ENCODE results near the gene ZFP92. TPM values are rescaled to one million over a fixed set of nuclear protein-coding genes. Genes with fewer than 3 reads are reported as not detected.

The ZFP92 gene
- total RNA-seq (1 to 10 TPM in 1 of 4 donors, under 1 TPM in 3; 0.57 to 1.6 (median 0.77) TPM), polyA plus RNA-seq (0.32 TPM)
- long read RNA-seq, donor 1, partial matches to known transcripts: 3 of 3 reads
- long read RNA-seq, donor 1, other reads (novel, unspliced or antisense): 0 of 3 reads
- long read RNA-seq, donor 2: 0 reads
- long read RNA-seq, donor 3, partial matches to known transcripts: 0 of 2 reads
- long read RNA-seq, donor 3, other reads (novel, unspliced or antisense): 2 of 2 reads
- long read RNA-seq, donor 4: 0 reads

DNA sequence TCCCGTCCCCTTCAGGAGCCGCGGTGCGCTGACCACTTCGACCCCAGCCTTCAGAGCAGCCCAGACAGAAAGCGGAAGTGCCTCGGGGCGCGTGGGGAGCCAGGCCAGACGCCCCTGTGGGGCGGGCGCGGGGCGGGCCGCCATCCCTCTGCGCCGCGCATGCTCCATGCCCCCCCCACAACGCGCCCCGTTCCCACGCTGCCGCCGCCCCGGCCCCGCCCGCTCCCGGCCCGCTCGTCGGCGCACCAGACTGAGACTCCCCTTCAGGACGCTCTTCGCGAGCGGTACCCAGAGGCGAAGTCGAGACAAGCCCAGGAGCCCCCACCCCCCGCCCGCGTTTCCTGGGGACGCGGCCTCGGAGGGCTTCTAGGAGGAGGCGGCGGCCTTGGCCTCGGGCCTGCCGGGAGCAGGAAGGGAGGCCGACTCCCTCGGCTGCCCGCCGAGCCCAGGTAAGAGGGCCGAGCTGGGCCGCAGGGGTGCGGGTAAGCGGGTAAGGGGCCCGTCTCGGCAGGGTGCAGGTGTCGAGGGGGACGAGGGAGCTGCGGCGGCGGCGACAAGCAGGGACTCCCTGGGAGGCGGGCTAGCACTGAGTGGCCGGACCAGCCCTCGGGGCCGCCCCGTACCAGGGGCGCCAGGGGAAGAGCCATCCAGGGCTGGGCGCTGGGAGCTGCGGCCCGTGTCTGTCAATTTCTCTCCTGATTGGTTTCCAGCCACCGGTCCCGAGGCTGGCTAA, at the start of gene ZFP92:
TSS of gene ZFP92 (plus strand) at position 218 of the 733 bp plus-strand sequence. CDS start 6,851 bp downstream, outside the sequence.
- Histone ChIP-seq H3K27me3 (ENCODE audit: control insufficient read depth, insufficient read depth) (no peaks in the 10 kb centered on the region), H3K9me3 (ENCODE audit: control insufficient read depth, low read length) (no peaks in the 10 kb centered on the region), H3K4me3 (ENCODE audit: low read length) (peak within 1 kb of the TSS; percentile 51), H3K27ac (ENCODE audit: low read length) (no peak within 1 kb of the TSS), H3K4me1 (ENCODE audit: control insufficient read depth, insufficient read depth, low read length) (no peaks in the 10 kb centered on the region)
- DNase-seq: peak; percentile 46 to 82 (median 79)
- peak; percentile 84 to 86 for ATAC-seq
- intact Hi-C loops (cut with DNase I): no loop called here
- WGBS: 3% methylated on average over 75 of the region's 75 CpGs

DNA sequence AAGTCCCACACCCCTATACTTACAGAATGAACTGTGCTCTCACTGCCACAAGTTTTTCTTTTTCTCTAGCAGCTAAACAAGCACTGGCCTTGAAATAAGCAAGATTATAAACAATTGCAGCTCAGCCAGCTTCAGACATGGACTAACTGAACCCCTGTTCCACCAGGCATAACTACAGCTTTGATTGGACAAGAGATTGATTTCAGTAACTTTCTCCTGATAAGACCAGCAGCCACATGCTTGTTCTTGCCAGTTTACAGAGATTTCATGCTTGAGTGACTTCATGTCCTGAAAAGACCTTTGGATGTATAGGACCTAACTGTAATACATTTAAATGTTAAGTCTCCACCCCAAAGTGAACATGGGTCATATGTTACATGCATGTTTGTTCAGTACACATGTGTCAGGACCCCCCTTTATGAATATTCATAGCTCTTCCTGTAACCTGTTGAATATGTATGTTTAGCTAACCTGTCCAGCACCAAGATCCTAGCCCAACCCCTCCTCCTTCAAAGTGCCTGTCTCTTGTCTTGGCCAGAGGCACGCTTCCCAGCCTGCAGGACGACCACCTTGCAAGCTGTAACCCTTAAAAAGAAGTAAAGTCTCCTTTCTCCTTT, 49.4 kb upstream of the ZFP92 start:
- WGBS: 64% methylated on average over 2 of the region's 2 CpGs
- DNase-seq: no peak
- ATAC-seq: no peak
- no peaks in the 10 kb centered on the region for H3K9me3 ChIP-seq (ENCODE audit: control insufficient read depth, low read length)
- no peaks in the 10 kb centered on the region for H3K27me3 ChIP-seq (ENCODE audit: control insufficient read depth, insufficient read depth)
- H3K4me1 ChIP-seq (ENCODE audit: control insufficient read depth, insufficient read depth, low read length): no peaks in the 10 kb centered on the region
- H3K27ac ChIP-seq (ENCODE audit: low read length): no peak overlapping the region
- H3K4me3 ChIP-seq (ENCODE audit: low read length): no peak overlapping the region
- intact Hi-C loops (cut with DNase I): no loop called here

DNA sequence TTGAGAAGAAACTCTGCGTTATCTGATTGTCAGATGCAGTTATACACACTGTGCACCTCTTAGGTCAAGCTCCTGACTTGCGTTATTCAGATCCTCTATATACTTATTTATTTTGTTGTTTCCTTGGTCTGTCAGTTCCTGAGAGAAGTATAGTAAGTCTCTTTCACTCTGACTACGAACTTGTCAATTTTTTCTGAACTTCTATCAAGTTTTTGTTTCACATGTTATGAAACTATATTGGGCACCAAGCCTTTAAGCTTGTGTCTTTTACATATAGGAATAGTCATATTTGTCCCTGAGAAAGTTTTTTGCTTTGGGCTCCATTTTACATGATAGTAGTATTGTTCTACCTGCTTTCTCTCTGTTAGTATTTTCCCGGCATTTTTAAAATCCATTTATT, 45.6 kb upstream of the ZFP92 start:
- Histone ChIP-seq H3K27ac (ENCODE audit: low read length) (no peak overlapping the region), H3K4me3 (ENCODE audit: low read length) (no peak overlapping the region), H3K9me3 (ENCODE audit: control insufficient read depth, low read length) (no peaks in the 10 kb centered on the region), H3K4me1 (ENCODE audit: control insufficient read depth, insufficient read depth, low read length) (no peaks in the 10 kb centered on the region), H3K27me3 (ENCODE audit: control insufficient read depth, insufficient read depth) (no peaks in the 10 kb centered on the region)
- no peak for ATAC-seq
- intact Hi-C loops (cut with DNase I): no loop called here
- DNase-seq: no peak
- 88% methylated on average over 4 of the region's 4 CpGs for WGBS

- ATAC-seq: no peak
- intact Hi-C loops (cut with DNase I): no loop called here
- no peaks in the 10 kb centered on the region for H3K27me3 ChIP-seq (ENCODE audit: control insufficient read depth, insufficient read depth)
Measured at GRCh38 chrX:153366119-153366518, 45.2 kb upstream of the ZFP92 start.

DNA sequence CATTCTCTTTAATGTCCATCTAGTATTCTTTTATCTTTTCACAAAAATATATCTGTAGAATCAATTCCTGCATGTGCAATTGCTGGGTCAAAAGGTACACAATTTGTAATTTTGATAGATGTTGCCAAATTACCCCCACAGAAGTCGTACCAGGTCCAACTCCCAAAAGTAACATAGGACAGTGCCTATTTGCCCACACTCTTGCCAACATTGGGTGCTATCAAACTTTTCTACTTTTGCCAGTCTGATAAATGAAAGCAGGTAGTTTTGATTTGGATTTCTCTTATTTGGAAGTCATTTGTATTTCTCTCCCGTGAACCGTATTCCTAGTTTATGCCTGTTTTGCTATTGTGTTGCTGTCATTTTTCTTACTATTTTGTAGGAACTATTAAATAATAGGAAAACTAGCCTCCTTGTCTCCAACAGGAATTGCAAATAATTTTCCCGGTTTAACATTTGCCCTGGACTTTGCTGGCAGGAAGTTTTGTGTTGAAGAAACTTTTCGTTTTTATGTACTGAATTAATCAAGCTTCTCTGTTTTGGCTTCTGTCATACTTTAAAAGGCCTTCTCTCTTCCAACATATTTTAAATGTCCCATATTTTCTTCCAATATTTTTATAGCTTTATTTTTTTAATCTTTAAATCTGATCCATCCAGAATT, 44.3 kb upstream of the ZFP92 start:
- Histone ChIP-seq H3K4me1 (ENCODE audit: control insufficient read depth, insufficient read depth, low read length) (no peaks in the 10 kb centered on the region), H3K9me3 (ENCODE audit: control insufficient read depth, low read length) (no peaks in the 10 kb centered on the region), H3K4me3 (ENCODE audit: low read length) (no peak overlapping the region), H3K27me3 (ENCODE audit: control insufficient read depth, insufficient read depth) (no peaks in the 10 kb centered on the region), H3K27ac (ENCODE audit: low read length) (no peak overlapping the region)
- WGBS: 76% methylated on average over 5 of the region's 5 CpGs
- intact Hi-C loops (cut with DNase I): no loop called here
- DNase-seq (no peak), ATAC-seq (no peak)

More at GRCh38 chrX:153366119-153366518, 45.2 kb upstream of the ZFP92 start:
- DNase-seq: no peak
- Histone ChIP-seq H3K27ac (ENCODE audit: low read length) (no peak overlapping the region), H3K9me3 (ENCODE audit: control insufficient read depth, low read length) (no peaks in the 10 kb centered on the region), H3K4me3 (ENCODE audit: low read length) (no peak overlapping the region), H3K4me1 (ENCODE audit: control insufficient read depth, insufficient read depth, low read length) (no peaks in the 10 kb centered on the region)
- 84% methylated on average over 3 of the region's 3 CpGs for WGBS

- 73% methylated on average over 8 of the region's 8 CpGs for WGBS
- DNase-seq: no peak
Measured at GRCh38 chrX:153370293-153371055, 40.8 kb upstream of the ZFP92 start.

GRCh38 chrX:153371256-153371655, 40.0 kb upstream of the ZFP92 start:
- Histone ChIP-seq H3K4me1 (ENCODE audit: control insufficient read depth, insufficient read depth, low read length) (no peaks in the 10 kb centered on the region), H3K27ac (ENCODE audit: low read length) (no peak overlapping the region), H3K4me3 (ENCODE audit: low read length) (no peak overlapping the region), H3K27me3 (ENCODE audit: control insufficient read depth, insufficient read depth) (no peaks in the 10 kb centered on the region), H3K9me3 (ENCODE audit: control insufficient read depth, low read length) (no peaks in the 10 kb centered on the region)
- WGBS: 41% methylated on average over 3 of the region's 3 CpGs
- DNase-seq: no peak
- intact Hi-C loops (cut with DNase I): no loop called here
- no peak for ATAC-seq

More at GRCh38 chrX:153370293-153371055, 40.8 kb upstream of the ZFP92 start:
- H3K4me3 ChIP-seq (ENCODE audit: low read length): no peak overlapping the region
- no peak for ATAC-seq
- no peaks in the 10 kb centered on the region for H3K27me3 ChIP-seq (ENCODE audit: control insufficient read depth, insufficient read depth)
- intact Hi-C loops (cut with DNase I): no loop called here
- no peaks in the 10 kb centered on the region for H3K4me1 ChIP-seq (ENCODE audit: control insufficient read depth, insufficient read depth, low read length)
- no peaks in the 10 kb centered on the region for H3K9me3 ChIP-seq (ENCODE audit: control insufficient read depth, low read length)
- H3K27ac ChIP-seq (ENCODE audit: low read length): no peak overlapping the region

- intact Hi-C loops (cut with DNase I): no loop called here
- no peak overlapping the region for H3K27ac ChIP-seq (ENCODE audit: low read length)
Measured at GRCh38 chrX:153372949-153373348, 38.3 kb upstream of the ZFP92 start.

DNA sequence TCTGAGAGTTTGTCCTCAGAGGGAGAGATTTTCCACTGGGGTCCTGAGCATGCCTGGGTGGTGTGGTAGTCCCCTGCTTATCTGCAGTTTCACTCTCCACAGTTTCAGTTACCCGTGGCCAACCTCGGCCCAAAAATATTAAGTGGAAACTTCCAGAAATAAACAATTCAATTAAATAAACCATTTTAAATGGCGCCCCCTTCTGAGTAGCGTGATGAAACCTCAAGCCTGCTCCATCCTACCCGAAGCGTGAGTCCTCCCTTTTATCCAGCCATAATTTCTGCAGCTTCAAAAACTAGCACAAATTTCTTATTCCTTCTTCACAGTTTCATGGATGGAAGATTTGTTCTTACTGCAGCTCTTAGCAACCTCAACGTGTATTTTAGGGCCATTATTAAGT, 36.8 kb upstream of the ZFP92 start:
- no peaks in the 10 kb centered on the region for H3K4me1 ChIP-seq (ENCODE audit: control insufficient read depth, insufficient read depth, low read length)
- no peak overlapping the region for H3K27ac ChIP-seq (ENCODE audit: low read length)
- ATAC-seq: no peak
- DNase-seq: no peak
- no peaks in the 10 kb centered on the region for H3K27me3 ChIP-seq (ENCODE audit: control insufficient read depth, insufficient read depth)
- H3K9me3 ChIP-seq (ENCODE audit: control insufficient read depth, low read length): no peaks in the 10 kb centered on the region
- H3K4me3 ChIP-seq (ENCODE audit: low read length): no peak overlapping the region
- 65% methylated on average over 7 of the region's 7 CpGs for WGBS
- intact Hi-C loops (cut with DNase I): no loop called here

More at GRCh38 chrX:153372949-153373348, 38.3 kb upstream of the ZFP92 start:
- Histone ChIP-seq H3K27me3 (ENCODE audit: control insufficient read depth, insufficient read depth) (no peaks in the 10 kb centered on the region), H3K9me3 (ENCODE audit: control insufficient read depth, low read length) (no peaks in the 10 kb centered on the region), H3K4me1 (ENCODE audit: control insufficient read depth, insufficient read depth, low read length) (no peaks in the 10 kb centered on the region), H3K4me3 (ENCODE audit: low read length) (no peak overlapping the region)
- ATAC-seq (no peak), DNase-seq (no peak)

GRCh38 chrX:153375571-153375970, 35.7 kb upstream of the ZFP92 start:
- no peak overlapping the region for H3K27ac ChIP-seq (ENCODE audit: low read length)
- ATAC-seq (no peak), DNase-seq (no peak)
- 82% methylated on average over 5 of the region's 5 CpGs for WGBS
- intact Hi-C loops (cut with DNase I): no loop called here
- no peak overlapping the region for H3K4me3 ChIP-seq (ENCODE audit: low read length)
- no peaks in the 10 kb centered on the region for H3K9me3 ChIP-seq (ENCODE audit: control insufficient read depth, low read length)
- H3K27me3 ChIP-seq (ENCODE audit: control insufficient read depth, insufficient read depth): no peaks in the 10 kb centered on the region
- no peaks in the 10 kb centered on the region for H3K4me1 ChIP-seq (ENCODE audit: control insufficient read depth, insufficient read depth, low read length)

Measured in right cardiac atrium (tissue), 5 donors.